Ovary (tissue), 3 donors: ENCODE measurements around the gene MPC1L.

ENCODE experiments used
- EP300 ChIP-seq: sonication (generic); formaldehyde crosslinking; IDR thresholded peaks from one replicate; pipeline ENCODE4 v1.6.1; 2017; ENCODE audit warnings: antibody characterized with exemption
- TF ChIP-seq, protein P1 (sequence below), 3 donors: fragments of 450-650 bp in 2 of 3; fragments of 200-600 bp in 1 of 3; IDR thresholded peaks; one replicate each; pipeline versions ENCODE4 v1.5.1 to v1.8.0; 2016 to 2022; ENCODE audit warnings: antibody characterized with exemption in 3 of 3, mild to moderate bottlenecking in 1 of 3
- donor health status: DM: no; HTN: no; CAD: no.

- TF ChIP-seq, protein P1, sequence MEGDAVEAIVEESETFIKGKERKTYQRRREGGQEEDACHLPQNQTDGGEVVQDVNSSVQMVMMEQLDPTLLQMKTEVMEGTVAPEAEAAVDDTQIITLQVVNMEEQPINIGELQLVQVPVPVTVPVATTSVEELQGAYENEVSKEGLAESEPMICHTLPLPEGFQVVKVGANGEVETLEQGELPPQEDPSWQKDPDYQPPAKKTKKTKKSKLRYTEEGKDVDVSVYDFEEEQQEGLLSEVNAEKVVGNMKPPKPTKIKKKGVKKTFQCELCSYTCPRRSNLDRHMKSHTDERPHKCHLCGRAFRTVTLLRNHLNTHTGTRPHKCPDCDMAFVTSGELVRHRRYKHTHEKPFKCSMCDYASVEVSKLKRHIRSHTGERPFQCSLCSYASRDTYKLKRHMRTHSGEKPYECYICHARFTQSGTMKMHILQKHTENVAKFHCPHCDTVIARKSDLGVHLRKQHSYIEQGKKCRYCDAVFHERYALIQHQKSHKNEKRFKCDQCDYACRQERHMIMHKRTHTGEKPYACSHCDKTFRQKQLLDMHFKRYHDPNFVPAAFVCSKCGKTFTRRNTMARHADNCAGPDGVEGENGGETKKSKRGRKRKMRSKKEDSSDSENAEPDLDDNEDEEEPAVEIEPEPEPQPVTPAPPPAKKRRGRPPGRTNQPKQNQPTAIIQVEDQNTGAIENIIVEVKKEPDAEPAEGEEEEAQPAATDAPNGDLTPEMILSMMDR (IDR thresholded peaks at IDR 0.05): no peak
- no peak for TF ChIP-seq EP300
Observed at GRCh38 chrX:40661489-40661888, 38.3 kb downstream of the MPC1L start.
